ENCODE results near the gene MED27.

GRCh38 chr9:131965841-131966240 lies 113.8 kb downstream of the MED27 start:
- no peak for TF ChIP-seq POLR2AphosphoS5 (IDR thresholded peaks at IDR 0.05; ENCODE audit: insufficient read depth in 1 of 2, low read depth in 1 of 2)
- TF ChIP-seq POLR2A (IDR thresholded peaks at IDR 0.05), result no peak
- no peak for TF ChIP-seq CTCF (IDR thresholded peaks at IDR 0.05)
